Upper lobe of left lung (tissue), 6 donors: ENCODE data around the gene ALB. TPM values are rescaled to one million over a fixed set of nuclear protein-coding genes. Genes with fewer than 3 reads are reported as not detected.

Source experiments
- ATAC-seq, 2 donors: fragments of 200-7000 bp; cut with Tn5 transposase; one replicate each; pipeline ENCODE4 v1.9.1; 2022; ENCODE audit warnings: mild to moderate bottlenecking in 2 of 2, moderate library complexity in 2 of 2; ENCODE audit not compliant: low FRiP score in 2 of 2
- DNase-seq, 2 donors: peaks; one replicate each; pipeline ENCODE4 v3.0.0-alpha.2; 2019 to 2020
- H3K27ac ChIP-seq, 4 donors: fragments of 200-600 bp; sonication (generic); one replicate each; pipeline ENCODE4 v1.5.1; 2016 to 2019
- H3K27me3 ChIP-seq, 4 donors: fragments of 200-600 bp; sonication (generic); one replicate each; pipeline ENCODE4 v1.5.1; 2017 to 2019
- H3K36me3 ChIP-seq, 4 donors: fragments of 200-600 bp; sonication (generic); one replicate each; pipeline ENCODE4 v1.5.1; 2016 to 2019
- H3K4me1 ChIP-seq, 4 donors: fragments of 200-600 bp; sonication (generic); one replicate each; pipeline ENCODE4 v1.5.1; 2018 to 2019
- H3K4me3 ChIP-seq, 4 donors: fragments of 200-600 bp; sonication (generic); one replicate each; pipeline ENCODE4 v1.5.1; 2017 to 2019; ENCODE audit warnings: mild to moderate bottlenecking in 2 of 4, moderate library complexity in 1 of 4
- H3K9me3 ChIP-seq, 4 donors: fragments of 200-600 bp; sonication (generic); one replicate each; pipeline ENCODE4 v1.5.1; 2018 to 2019
- CTCF ChIP-seq, 6 experiments: fragments of 450-650 bp in 4 of 6; fragments of 200-600 bp in 2 of 6; sonication (generic) in 2 of 6; IDR thresholded peaks; one replicate each; pipeline ENCODE4 v1.5.1; 2016 to 2019; ENCODE audit warnings: antibody characterized with exemption in 6 of 6
- EP300 ChIP-seq, 4 donors: sonication (generic); formaldehyde crosslinking; IDR thresholded peaks; one replicate each; pipeline ENCODE4 v1.5.1; 2017; ENCODE audit warnings: antibody characterized with exemption in 4 of 4, control low read depth in 2 of 4
- POLR2A ChIP-seq, 4 donors: fragments of 450-650 bp; IDR thresholded peaks; one replicate each; pipeline ENCODE4 v1.5.1; 2016 to 2017; ENCODE audit warnings: antibody characterized with exemption in 4 of 4, mild to moderate bottlenecking in 2 of 4
- POLR2AphosphoS5 ChIP-seq, 2 donors: sonication (generic); formaldehyde crosslinking; IDR thresholded peaks; one replicate each; pipeline ENCODE4 v1.5.1; 2017; ENCODE audit warnings: antibody characterized with exemption in 2 of 2
- WGBS, 2 donors: methylation state at CpG; one replicate each; pipeline ENCODE4 v1.1.5; 2017 to 2018; 5-methylcytosine and 5-hydroxymethylcytosine counted together
- total RNA-seq, 6 donors: library from RNA; depleted of rRNA in 4 of 6; stranded (reverse); fragments of >200 nt in 4 of 6; gene quantifications; one replicate each; pipeline versions ENCODE4 v1.1.0 to v1.2.1, GENCODE V29; 2016 to 2021
- donor health status: DM: no; HTN: no; CAD: no; lungs with moderate emphysema.
- donor health status: DM: no; HTN: yes; CAD: no; lungs with severe emphysema.

ALB gene
- total RNA-seq, 6 donors from 2014 or later = 0.30 to 44.5 (median 13.7) TPM; not detected in 2

DNA sequence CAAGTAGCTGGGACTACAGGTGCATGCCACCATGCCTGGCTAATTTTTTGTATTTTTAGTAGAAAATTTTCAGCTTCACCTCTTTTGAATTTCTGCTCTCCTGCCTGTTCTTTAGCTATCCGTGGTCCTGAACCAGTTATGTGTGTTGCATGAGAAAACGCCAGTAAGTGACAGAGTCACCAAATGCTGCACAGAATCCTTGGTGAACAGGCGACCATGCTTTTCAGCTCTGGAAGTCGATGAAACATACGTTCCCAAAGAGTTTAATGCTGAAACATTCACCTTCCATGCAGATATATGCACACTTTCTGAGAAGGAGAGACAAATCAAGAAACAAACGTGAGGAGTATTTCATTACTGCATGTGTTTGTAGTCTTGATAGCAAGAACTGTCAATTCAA is 13.9 kb downstream of the ALB start:
- H3K36me3 ChIP-seq = no peaks in the 10 kb centered on the region
- no peak overlapping the region for H3K27ac ChIP-seq
- no peak for TF ChIP-seq POLR2AphosphoS5 (IDR thresholded peaks at IDR 0.05)
- TF ChIP-seq CTCF (IDR thresholded peaks at IDR 0.05) = no peak
- TF ChIP-seq POLR2A (IDR thresholded peaks at IDR 0.05) = no peak
- no peak for TF ChIP-seq EP300 (IDR thresholded peaks at IDR 0.05)
- WGBS, 2 donors = 78 to 80% methylated on average over 6 of the region's 6 CpGs
- ATAC-seq = no peak
- DNase-seq = no peak
- H3K9me3 ChIP-seq = no peaks in the 10 kb centered on the region
- H3K4me3 ChIP-seq = no peak overlapping the region
- H3K4me1 ChIP-seq = no peaks in the 10 kb centered on the region
- no peaks in the 10 kb centered on the region for H3K27me3 ChIP-seq

DNA sequence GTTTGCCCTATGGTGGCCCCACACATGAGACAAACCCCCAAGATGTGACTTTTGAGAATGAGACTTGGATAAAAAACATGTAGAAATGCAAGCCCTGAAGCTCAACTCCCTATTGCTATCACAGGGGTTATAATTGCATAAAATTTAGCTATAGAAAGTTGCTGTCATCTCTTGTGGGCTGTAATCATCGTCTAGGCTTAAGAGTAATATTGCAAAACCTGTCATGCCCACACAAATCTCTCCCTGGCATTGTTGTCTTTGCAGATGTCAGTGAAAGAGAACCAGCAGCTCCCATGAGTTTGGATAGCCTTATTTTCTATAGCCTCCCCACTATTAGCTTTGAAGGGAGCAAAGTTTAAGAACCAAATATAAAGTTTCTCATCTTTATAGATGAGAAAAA is 14.6 kb downstream of the ALB start:
- TF ChIP-seq EP300 (IDR thresholded peaks at IDR 0.05) (no peak), POLR2A (IDR thresholded peaks at IDR 0.05) (no peak), POLR2AphosphoS5 (IDR thresholded peaks at IDR 0.05) (no peak), CTCF (IDR thresholded peaks at IDR 0.05) (no peak)
- Histone ChIP-seq H3K9me3 (no peaks in the 10 kb centered on the region), H3K4me1 (no peaks in the 10 kb centered on the region), H3K27ac (no peak overlapping the region), H3K4me3 (no peak overlapping the region), H3K36me3 (no peaks in the 10 kb centered on the region), H3K27me3 (no peaks in the 10 kb centered on the region)
- 52 to 68% methylated on average over 1 of the region's 1 CpG for WGBS, 2 donors
- DNase-seq (no peak), ATAC-seq (no peak)

DNA sequence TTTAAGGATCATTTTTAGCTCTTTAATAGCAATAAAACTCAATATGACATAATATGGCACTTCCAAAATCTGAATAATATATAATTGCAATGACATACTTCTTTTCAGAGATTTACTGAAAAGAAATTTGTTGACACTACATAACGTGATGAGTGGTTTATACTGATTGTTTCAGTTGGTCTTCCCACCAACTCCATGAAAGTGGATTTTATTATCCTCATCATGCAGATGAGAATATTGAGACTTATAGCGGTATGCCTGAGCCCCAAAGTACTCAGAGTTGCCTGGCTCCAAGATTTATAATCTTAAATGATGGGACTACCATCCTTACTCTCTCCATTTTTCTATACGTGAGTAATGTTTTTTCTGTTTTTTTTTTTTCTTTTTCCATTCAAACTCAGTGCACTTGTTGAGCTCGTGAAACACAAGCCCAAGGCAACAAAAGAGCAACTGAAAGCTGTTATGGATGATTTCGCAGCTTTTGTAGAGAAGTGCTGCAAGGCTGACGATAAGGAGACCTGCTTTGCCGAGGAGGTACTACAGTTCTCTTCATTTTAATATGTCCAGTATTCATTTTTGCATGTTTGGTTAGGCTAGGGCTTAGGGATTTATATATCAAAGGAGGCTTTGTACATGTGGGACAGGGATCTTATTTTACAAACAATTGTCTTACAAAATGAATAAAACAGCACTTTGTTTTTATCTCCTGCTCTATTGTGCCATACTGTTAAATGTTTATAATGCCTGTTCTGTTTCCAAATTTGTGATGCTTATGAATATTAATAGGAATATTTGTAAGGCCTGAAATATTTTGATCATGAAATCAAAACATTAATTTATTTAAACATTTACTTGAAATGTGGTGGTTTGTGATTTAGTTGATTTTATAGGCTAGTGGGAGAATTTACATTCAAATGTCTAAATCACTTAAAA is 15.3 kb downstream of the ALB start:
- no peaks in the 10 kb centered on the region for H3K36me3 ChIP-seq
- TF ChIP-seq POLR2A (IDR thresholded peaks at IDR 0.05) (no peak), POLR2AphosphoS5 (IDR thresholded peaks at IDR 0.05) (no peak), CTCF (IDR thresholded peaks at IDR 0.05) (no peak), EP300 (IDR thresholded peaks at IDR 0.05) (no peak)
- no peaks in the 10 kb centered on the region for H3K9me3 ChIP-seq
- no peak overlapping the region for H3K4me3 ChIP-seq
- 71 to 79% methylated on average over 7 of the region's 7 CpGs for WGBS, 2 donors
- DNase-seq (no peak), ATAC-seq (no peak)
- H3K27me3 ChIP-seq = no peaks in the 10 kb centered on the region
- H3K27ac ChIP-seq = no peak overlapping the region
- no peaks in the 10 kb centered on the region for H3K4me1 ChIP-seq

- TF ChIP-seq EP300 (IDR thresholded peaks at IDR 0.05) (no peak), POLR2A (IDR thresholded peaks at IDR 0.05) (no peak), CTCF (IDR thresholded peaks at IDR 0.05) (no peak), POLR2AphosphoS5 (IDR thresholded peaks at IDR 0.05) (no peak)
- WGBS, 2 donors = 90 to 95% methylated on average over 2 of the region's 2 CpGs
- H3K27me3 ChIP-seq = no peaks in the 10 kb centered on the region
- H3K9me3 ChIP-seq = no peaks in the 10 kb centered on the region
- H3K27ac ChIP-seq = no peak overlapping the region
- no peak for ATAC-seq
- H3K4me3 ChIP-seq = no peak overlapping the region
- H3K36me3 ChIP-seq = no peaks in the 10 kb centered on the region
- H3K4me1 ChIP-seq = no peaks in the 10 kb centered on the region
- DNase-seq = no peak
These were observed 16.5 kb downstream of the ALB start for GRCh38 chr4:73420615-73421014.
